Ishikawa (cell line): ENCODE measurements around the gene AUTS2.

Experiments
- CEBPB ChIP-seq: IDR thresholded peaks from 2 replicates; pipeline ENCODE4 v1.6.1; 2012
- CREB1 ChIP-seq: IDR thresholded peaks from 2 replicates; pipeline ENCODE4 v1.6.1; 2012; ENCODE audit warnings: low read depth
- EGR1 ChIP-seq: IDR thresholded peaks from 2 replicates; pipeline ENCODE4 v1.6.1; 2012
- EP300 ChIP-seq: IDR thresholded peaks from 2 replicates; pipeline ENCODE4 v1.6.1; 2012; ENCODE audit warnings: borderline replicate concordance
- FOXM1 ChIP-seq: IDR thresholded peaks from 2 replicates; pipeline ENCODE4 v1.6.1; 2012; ENCODE audit warnings: low read depth, borderline replicate concordance
- NFIC ChIP-seq: IDR thresholded peaks from 2 replicates; pipeline ENCODE4 v1.6.1; 2012
- RAD21 ChIP-seq: IDR thresholded peaks from 2 replicates; pipeline ENCODE4 v1.6.1; 2012; ENCODE audit warnings: low read depth
- TAF1 ChIP-seq: IDR thresholded peaks from 2 replicates; pipeline ENCODE4 v1.6.1; 2012; ENCODE audit warnings: low read depth, mild to moderate bottlenecking
- TCF12 ChIP-seq: IDR thresholded peaks from 2 replicates; pipeline ENCODE4 v1.6.1; 2012; ENCODE audit warnings: low read depth
- TEAD4 ChIP-seq: IDR thresholded peaks from 2 replicates; pipeline ENCODE4 v1.6.1; 2012
- YY1 ChIP-seq: IDR thresholded peaks from 2 replicates; pipeline ENCODE4 v1.6.1; 2012; ENCODE audit warnings: low read depth
- TF ChIP-seq, protein P1 (sequence below): IDR thresholded peaks from 2 replicates; pipeline ENCODE4 v1.6.1; 2012
- TF ChIP-seq, protein P2 (sequence below): IDR thresholded peaks from 2 replicates; pipeline ENCODE4 v1.6.1; 2012; ENCODE audit warnings: low read depth, mild to moderate bottlenecking

DNA sequence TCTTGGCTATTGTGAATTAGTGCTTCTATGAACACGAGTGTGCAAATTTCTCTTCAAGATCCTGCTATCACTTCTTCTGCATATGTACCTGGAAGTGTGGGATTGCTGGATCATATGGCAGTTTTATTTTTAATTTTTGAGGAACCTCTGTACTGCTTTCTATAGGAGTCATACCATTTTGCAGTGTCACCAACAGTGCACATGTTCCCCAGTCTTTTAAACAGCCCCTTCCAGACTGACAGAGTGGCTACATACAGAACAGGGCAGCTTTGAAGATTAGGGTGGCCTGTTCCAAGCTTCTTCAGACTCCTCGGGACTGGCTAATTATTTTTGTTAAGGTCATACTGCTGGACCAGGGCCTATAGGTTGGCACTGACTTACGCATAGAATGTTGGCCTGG is 82.9 kb downstream of the AUTS2 start:
- TF ChIP-seq CREB1, result no peak
- TF ChIP-seq EP300, result no peak
- no peak for TF ChIP-seq YY1
- TF ChIP-seq, protein P1, sequence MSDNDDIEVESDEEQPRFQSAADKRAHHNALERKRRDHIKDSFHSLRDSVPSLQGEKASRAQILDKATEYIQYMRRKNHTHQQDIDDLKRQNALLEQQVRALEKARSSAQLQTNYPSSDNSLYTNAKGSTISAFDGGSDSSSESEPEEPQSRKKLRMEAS, result no peak
- no peak for TF ChIP-seq FOXM1
- no peak for TF ChIP-seq TEAD4
- no peak for TF ChIP-seq RAD21
- TF ChIP-seq CEBPB, result no peak
- TF ChIP-seq TAF1, result no peak
- TF ChIP-seq EGR1, result no peak
- TF ChIP-seq, protein P2, sequence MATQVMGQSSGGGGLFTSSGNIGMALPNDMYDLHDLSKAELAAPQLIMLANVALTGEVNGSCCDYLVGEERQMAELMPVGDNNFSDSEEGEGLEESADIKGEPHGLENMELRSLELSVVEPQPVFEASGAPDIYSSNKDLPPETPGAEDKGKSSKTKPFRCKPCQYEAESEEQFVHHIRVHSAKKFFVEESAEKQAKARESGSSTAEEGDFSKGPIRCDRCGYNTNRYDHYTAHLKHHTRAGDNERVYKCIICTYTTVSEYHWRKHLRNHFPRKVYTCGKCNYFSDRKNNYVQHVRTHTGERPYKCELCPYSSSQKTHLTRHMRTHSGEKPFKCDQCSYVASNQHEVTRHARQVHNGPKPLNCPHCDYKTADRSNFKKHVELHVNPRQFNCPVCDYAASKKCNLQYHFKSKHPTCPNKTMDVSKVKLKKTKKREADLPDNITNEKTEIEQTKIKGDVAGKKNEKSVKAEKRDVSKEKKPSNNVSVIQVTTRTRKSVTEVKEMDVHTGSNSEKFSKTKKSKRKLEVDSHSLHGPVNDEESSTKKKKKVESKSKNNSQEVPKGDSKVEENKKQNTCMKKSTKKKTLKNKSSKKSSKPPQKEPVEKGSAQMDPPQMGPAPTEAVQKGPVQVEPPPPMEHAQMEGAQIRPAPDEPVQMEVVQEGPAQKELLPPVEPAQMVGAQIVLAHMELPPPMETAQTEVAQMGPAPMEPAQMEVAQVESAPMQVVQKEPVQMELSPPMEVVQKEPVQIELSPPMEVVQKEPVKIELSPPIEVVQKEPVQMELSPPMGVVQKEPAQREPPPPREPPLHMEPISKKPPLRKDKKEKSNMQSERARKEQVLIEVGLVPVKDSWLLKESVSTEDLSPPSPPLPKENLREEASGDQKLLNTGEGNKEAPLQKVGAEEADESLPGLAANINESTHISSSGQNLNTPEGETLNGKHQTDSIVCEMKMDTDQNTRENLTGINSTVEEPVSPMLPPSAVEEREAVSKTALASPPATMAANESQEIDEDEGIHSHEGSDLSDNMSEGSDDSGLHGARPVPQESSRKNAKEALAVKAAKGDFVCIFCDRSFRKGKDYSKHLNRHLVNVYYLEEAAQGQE, result no peak
- no peak for TF ChIP-seq TCF12
- TF ChIP-seq NFIC, result no peak
